Natural killer cell (primary cell): ENCODE results near the gene RCAN2. TPM values are rescaled to one million over a fixed set of nuclear protein-coding genes. Genes with fewer than 3 reads are reported as not detected.

Source experiments
- ATAC-seq, 3 donors: fragments of 150-1000 bp in 2 of 3; fragments of 200-7000 bp in 1 of 3; cut with Tn5 transposase; 1 replicate in 1 of 3; 2 replicates in 2 of 3; pipeline ENCODE4 v1.10.0; 2021; ENCODE audit warnings: mild to moderate bottlenecking in 2 of 3, moderate library complexity in 2 of 3
- DNase-seq, 2 donors: peaks; one replicate each; pipeline versions ENCODE4 v3.0.0 to v3.0.0-alpha.2; 2013 to 2021; ENCODE audit warnings: mixed read lengths in 1 of 2
- H3K27ac ChIP-seq: one replicate; pipeline ENCODE4 v1.5.1; 2013; ENCODE audit warnings: mild to moderate bottlenecking, low read length
- H3K27me3 ChIP-seq: one replicate; pipeline ENCODE4 v1.6.1; 2013; ENCODE audit warnings: low read length; ENCODE audit not compliant: control insufficient read depth, insufficient read depth
- H3K36me3 ChIP-seq: one replicate; pipeline ENCODE4 v1.6.1; 2013; ENCODE audit warnings: low read length; ENCODE audit not compliant: control insufficient read depth, insufficient read depth
- H3K4me1 ChIP-seq: one replicate; pipeline ENCODE4 v1.6.1; 2013; ENCODE audit warnings: low read length; ENCODE audit not compliant: control insufficient read depth, insufficient read depth
- H3K4me3 ChIP-seq: one replicate; pipeline ENCODE4 v1.5.1; 2013; ENCODE audit warnings: low read length
- H3K9me3 ChIP-seq: one replicate; pipeline ENCODE4 v1.6.1; 2013; ENCODE audit warnings: low read length; ENCODE audit not compliant: control insufficient read depth, insufficient read depth
- H3K27ac Mint-ChIP-seq, 2 donors: one replicate each; pipeline ENCODE4 v1.8.0; 2022; ENCODE audit warnings: mild to moderate bottlenecking in 2 of 2, mixed read lengths in 2 of 2, moderate library complexity in 1 of 2
- H3K27me3 Mint-ChIP-seq, 2 donors: one replicate each; pipeline ENCODE4 v1.8.0; 2022; ENCODE audit warnings: low read depth in 2 of 2, mixed read lengths in 2 of 2
- H3K36me3 Mint-ChIP-seq: one replicate; pipeline ENCODE4 v1.8.0; 2022; ENCODE audit warnings: mixed read lengths
- H3K4me1 Mint-ChIP-seq, 2 donors: one replicate each; pipeline ENCODE4 v1.8.0; 2022; ENCODE audit warnings: mixed read lengths in 2 of 2
- H3K4me3 Mint-ChIP-seq: one replicate; pipeline ENCODE4 v1.8.0; 2022; ENCODE audit warnings: mild to moderate bottlenecking, moderate library complexity, mixed read lengths
- H3K9me3 Mint-ChIP-seq, 2 donors: one replicate each; pipeline ENCODE4 v1.8.0; 2022; ENCODE audit warnings: mixed read lengths in 2 of 2
- WGBS: methylation state at CpG from one replicate; pipeline ENCODE4 v1.1.7; 2013; ENCODE audit warnings: missing lambda C conversion rate; ENCODE audit not compliant: insufficient coverage; 5-methylcytosine and 5-hydroxymethylcytosine counted together
- intact Hi-C: fragments of 100-400 bp; cut with micrococcal nuclease; formaldehyde crosslinking; loops from one replicate; pipeline ENCODE4 v1.14.2; 2022
- total RNA-seq, 4 donors: library from RNA; stranded (reverse); fragments of 120-200 nt in 1 of 4; gene quantifications; one replicate each; pipeline versions ENCODE4 v1.2.3 to v1.2.4, GENCODE V29; 2013 to 2022
- TF ChIP-seq, protein P1 (sequence below): fragments of 200-600 bp; IDR thresholded peaks from one replicate; pipeline ENCODE4 v1.8.0; 2022; ENCODE audit warnings: antibody characterized with exemption

RCAN2 gene
- total RNA-seq, 3 donors from 2014 or later (not counting 1 experiment from before 2014, with no cell fraction given), result 0.43 TPM; not detected in 2

DNA sequence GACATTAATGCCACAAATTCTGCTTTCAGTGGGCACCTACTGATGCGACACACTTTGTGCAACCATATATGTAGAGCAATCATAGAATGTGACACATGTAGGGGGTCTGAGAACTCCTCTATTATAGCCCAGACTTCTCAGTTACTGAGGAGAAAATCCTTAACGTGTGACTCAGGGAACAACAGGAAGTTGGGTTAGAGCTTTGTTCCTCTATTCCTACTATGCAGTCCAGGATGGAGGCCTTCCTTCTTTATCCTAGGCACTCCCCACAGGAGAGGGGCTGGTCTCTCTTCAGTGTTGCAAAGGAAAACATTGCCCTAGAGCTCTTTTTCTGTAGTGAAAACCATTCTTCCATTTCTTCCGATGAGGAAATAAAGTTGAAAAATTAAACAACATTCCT is 39.6 kb upstream of the RCAN2 start:
- no peak for DNase-seq
- Histone ChIP-seq H3K9me3 (no peaks in the 10 kb centered on the region), H3K4me3 (no peak overlapping the region), H3K4me1 (no peaks in the 10 kb centered on the region), H3K27ac (no peak overlapping the region), H3K36me3 (no peaks in the 10 kb centered on the region), H3K27me3 (peaks cover 8% of the 10 kb centered on the region)
- intact Hi-C loops, result no loop called here
- H3K36me3 Mint-ChIP-seq, result no peaks in the 10 kb centered on the region
- no peak for ATAC-seq
- no peak overlapping the region for H3K4me3 Mint-ChIP-seq
- no peaks in the 10 kb centered on the region for H3K4me1 Mint-ChIP-seq
- TF ChIP-seq, protein P1, sequence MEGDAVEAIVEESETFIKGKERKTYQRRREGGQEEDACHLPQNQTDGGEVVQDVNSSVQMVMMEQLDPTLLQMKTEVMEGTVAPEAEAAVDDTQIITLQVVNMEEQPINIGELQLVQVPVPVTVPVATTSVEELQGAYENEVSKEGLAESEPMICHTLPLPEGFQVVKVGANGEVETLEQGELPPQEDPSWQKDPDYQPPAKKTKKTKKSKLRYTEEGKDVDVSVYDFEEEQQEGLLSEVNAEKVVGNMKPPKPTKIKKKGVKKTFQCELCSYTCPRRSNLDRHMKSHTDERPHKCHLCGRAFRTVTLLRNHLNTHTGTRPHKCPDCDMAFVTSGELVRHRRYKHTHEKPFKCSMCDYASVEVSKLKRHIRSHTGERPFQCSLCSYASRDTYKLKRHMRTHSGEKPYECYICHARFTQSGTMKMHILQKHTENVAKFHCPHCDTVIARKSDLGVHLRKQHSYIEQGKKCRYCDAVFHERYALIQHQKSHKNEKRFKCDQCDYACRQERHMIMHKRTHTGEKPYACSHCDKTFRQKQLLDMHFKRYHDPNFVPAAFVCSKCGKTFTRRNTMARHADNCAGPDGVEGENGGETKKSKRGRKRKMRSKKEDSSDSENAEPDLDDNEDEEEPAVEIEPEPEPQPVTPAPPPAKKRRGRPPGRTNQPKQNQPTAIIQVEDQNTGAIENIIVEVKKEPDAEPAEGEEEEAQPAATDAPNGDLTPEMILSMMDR, result no peak
- H3K27ac Mint-ChIP-seq, result no peak overlapping the region
- H3K9me3 Mint-ChIP-seq, result no peaks in the 10 kb centered on the region
- H3K27me3 Mint-ChIP-seq, result peaks cover 14 to 21% of the 10 kb centered on the region in 2 donors
- WGBS, result 63% methylated on average over 3 of the region's 3 CpGs

DNA sequence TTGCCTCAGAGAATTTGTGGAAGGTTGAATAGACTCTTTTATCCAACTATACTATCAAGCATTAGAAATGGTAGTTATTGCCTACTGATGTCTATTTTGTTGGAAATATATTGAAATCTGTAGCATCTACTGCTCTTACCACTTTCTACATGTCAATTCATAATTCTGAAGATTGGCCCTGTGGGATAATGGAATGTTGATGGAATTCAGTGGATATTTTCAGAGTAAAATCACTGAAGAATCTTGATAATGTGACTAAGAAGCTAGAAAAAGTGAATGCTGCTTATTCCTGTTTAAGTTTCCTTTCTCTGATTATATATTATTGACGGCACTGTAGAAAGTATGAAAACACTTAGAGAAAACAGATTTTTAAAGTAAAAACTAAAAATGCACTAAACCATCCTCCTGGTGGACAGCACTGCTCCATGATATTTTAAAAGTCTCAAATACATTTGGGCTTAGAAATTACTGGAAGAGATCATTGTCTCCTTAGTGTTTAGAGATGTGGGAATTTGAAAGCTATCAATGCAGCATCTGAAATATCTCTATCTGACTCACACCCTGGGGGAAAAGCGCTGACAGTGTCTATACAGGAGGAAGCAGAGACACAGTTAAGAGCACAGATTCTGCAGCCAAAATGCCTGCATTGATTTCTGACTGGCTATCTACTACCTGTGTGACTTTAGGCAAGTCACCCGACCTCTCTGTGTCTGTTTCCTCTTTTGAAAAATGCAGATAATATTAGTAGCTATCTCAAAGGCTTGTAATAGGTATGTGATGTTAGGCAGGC is 37.9 kb upstream of the RCAN2 start:
- no peaks in the 10 kb centered on the region for H3K36me3 ChIP-seq
- H3K27me3 Mint-ChIP-seq, result peaks cover 17 to 36% of the 10 kb centered on the region in 2 donors
- TF ChIP-seq, protein P1, result no peak
- intact Hi-C loops, result no loop called here
- ATAC-seq (no peak), DNase-seq (no peak)
- H3K4me3 ChIP-seq, result no peak overlapping the region
- no peaks in the 10 kb centered on the region for H3K4me1 ChIP-seq
- no peaks in the 10 kb centered on the region for H3K36me3 Mint-ChIP-seq
- no peak overlapping the region for H3K27ac Mint-ChIP-seq
- no peaks in the 10 kb centered on the region for H3K9me3 ChIP-seq
- WGBS, result 77% methylated on average over 2 of the region's 3 CpGs
- no peaks in the 10 kb centered on the region for H3K4me1 Mint-ChIP-seq
- no peak overlapping the region for H3K4me3 Mint-ChIP-seq
- H3K27me3 ChIP-seq, result peaks cover 8% of the 10 kb centered on the region
- H3K9me3 Mint-ChIP-seq, result no peaks in the 10 kb centered on the region
- H3K27ac ChIP-seq, result no peak overlapping the region

DNA sequence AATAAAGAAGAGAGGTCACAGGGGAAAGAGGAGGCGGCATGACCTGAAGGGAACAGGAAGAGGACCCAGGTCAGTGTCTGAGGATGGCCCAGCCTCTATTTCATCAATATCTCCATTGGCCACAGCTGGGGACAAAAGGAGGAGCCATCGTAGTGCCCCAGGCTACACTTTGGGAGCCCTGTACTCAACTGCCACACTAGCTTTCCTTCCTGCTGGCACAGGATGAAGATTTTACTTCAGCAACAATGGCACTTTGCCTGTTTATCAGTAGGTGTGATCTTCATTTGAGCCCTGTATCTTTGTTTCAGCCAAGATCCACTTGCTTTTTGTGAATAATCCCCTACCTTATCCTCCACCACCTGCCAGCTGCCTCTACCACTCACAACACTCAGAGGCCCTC is 35.4 kb upstream of the RCAN2 start:
- Histone ChIP-seq H3K4me1 (no peaks in the 10 kb centered on the region), H3K27ac (no peak overlapping the region), H3K9me3 (no peaks in the 10 kb centered on the region), H3K4me3 (no peak overlapping the region), H3K36me3 (no peaks in the 10 kb centered on the region), H3K27me3 (peaks cover 8% of the 10 kb centered on the region)
- no peak for DNase-seq
- H3K27ac Mint-ChIP-seq, result no peak overlapping the region
- peaks cover 17 to 51% of the 10 kb centered on the region in 2 donors for H3K27me3 Mint-ChIP-seq
- TF ChIP-seq, protein P1, result no peak
- peaks cover 0 to 2% of the 10 kb centered on the region in 2 donors for H3K9me3 Mint-ChIP-seq
- no peak overlapping the region for H3K4me3 Mint-ChIP-seq
- ATAC-seq, result no peak
- H3K36me3 Mint-ChIP-seq, result no peaks in the 10 kb centered on the region
- WGBS, result 85% methylated on average over 2 of the region's 2 CpGs
- no peaks in the 10 kb centered on the region for H3K4me1 Mint-ChIP-seq
- intact Hi-C loops, result no loop called here

DNA sequence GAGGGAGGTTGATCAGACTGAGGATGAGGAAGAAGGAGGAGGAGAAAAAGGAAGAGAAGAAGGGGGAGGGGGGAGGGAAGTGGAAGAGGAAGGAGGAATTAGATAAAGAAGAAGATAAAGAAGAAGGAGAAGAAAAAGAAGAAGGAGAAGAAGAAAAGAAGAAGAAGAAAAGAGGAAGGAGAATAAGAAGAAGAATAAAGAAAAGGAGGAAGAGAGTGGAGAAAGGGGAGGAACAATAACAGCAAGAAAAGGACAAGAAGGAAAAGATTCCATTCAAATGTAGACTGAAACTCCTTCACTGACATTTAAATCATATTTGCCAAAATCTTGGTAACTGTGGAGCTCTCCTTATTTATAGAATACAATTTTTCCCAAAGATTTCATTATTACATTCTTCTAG is 34.3 kb upstream of the RCAN2 start:
- no peaks in the 10 kb centered on the region for H3K4me1 Mint-ChIP-seq
- no peaks in the 10 kb centered on the region for H3K9me3 ChIP-seq
- H3K27ac Mint-ChIP-seq, result no peak overlapping the region
- H3K9me3 Mint-ChIP-seq, result peaks cover 0 to 2% of the 10 kb centered on the region in 2 donors
- H3K4me1 ChIP-seq, result no peaks in the 10 kb centered on the region
- no peaks in the 10 kb centered on the region for H3K36me3 ChIP-seq
- DNase-seq (no peak), ATAC-seq (no peak)
- no peak overlapping the region for H3K27ac ChIP-seq
- intact Hi-C loops, result no loop called here
- no peak overlapping the region for H3K4me3 Mint-ChIP-seq
- no peak overlapping the region for H3K4me3 ChIP-seq
- TF ChIP-seq, protein P1, result no peak
- no peaks in the 10 kb centered on the region for H3K36me3 Mint-ChIP-seq
- H3K27me3 Mint-ChIP-seq, result peaks cover 17 to 56% of the 10 kb centered on the region in 2 donors
- peaks cover 8% of the 10 kb centered on the region for H3K27me3 ChIP-seq
